ENCODE data around the gene CHKB.
A peak's percentile ranks its signal among the peaks of the same experiment; 100 is the strongest.
"Not testable (repeated sequence)": the region's sequence is repeated elsewhere in the genome, so short reads cannot be mapped to it uniquely, and the experiment has no call there.

The CHKB gene

DNA sequence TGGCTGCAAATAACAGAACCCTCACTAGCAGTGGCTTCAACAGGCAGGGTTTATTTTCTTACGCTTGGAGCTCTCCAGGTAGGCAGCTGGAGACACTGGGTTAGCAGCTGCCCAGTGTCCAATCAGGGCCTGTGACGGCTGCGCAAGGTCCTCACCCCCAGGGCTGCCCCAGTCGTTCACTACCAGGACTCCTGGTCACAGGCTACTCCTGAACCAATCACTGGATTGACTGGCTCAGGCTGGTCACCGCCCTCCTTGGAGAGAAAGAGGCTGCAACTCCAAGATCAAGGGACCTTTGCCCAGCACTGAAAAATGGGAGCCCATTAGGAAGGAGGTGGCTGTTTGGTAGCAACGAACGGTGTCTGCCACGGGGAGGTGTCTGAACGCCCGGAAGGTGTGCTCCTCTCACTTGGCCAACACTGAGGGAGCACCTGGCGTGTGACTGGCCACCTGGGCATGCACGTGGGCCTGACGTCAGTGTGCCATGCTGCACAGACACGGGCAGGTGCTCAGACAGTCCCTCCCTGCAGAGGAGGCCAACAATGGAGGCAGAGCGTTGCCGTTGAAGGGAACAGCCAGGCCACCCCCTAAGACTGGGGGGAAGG is 40.2 kb upstream of the CHKB start:
- DNase-seq: no peak
- TF ChIP-seq CTCF (IDR thresholded peaks at IDR 0.05; ENCODE audit: low read depth, low read length): no peak
- H3K27me3 ChIP-seq (ENCODE audit: insufficient read depth, low read depth, severe bottlenecking): no peaks in the 10 kb centered on the region
- H3K9me3 ChIP-seq (ENCODE audit: severe bottlenecking): no peaks in the 10 kb centered on the region
- H3K27ac ChIP-seq: no peak overlapping the region
- H3K36me3 ChIP-seq: peaks cover 2% of the 10 kb centered on the region; the same call in 1 of the 2 replicates
- no peak overlapping the region for H3K4me3 ChIP-seq (ENCODE audit: low read depth, low read length)

- no peaks in the 10 kb centered on the region for H3K27me3 ChIP-seq (ENCODE audit: insufficient read depth, low read depth, severe bottlenecking)
- no peak for TF ChIP-seq CTCF (IDR thresholded peaks at IDR 0.05; ENCODE audit: low read depth, low read length)
- no peak overlapping the region for H3K27ac ChIP-seq
- H3K9me3 ChIP-seq (ENCODE audit: severe bottlenecking): no peaks in the 10 kb centered on the region
- H3K4me3 ChIP-seq (ENCODE audit: low read depth, low read length): no peak overlapping the region
- H3K36me3 ChIP-seq: peaks cover 2% of the 10 kb centered on the region; the same call in 1 of the 2 replicates
- DNase-seq: no peak
These were observed 39.5 kb upstream of the CHKB start for GRCh38 chr22:50621948-50622722.

GRCh38 chr22:50621356-50621880 is 38.8 kb upstream of the CHKB start:
- Histone ChIP-seq H3K4me3 (ENCODE audit: low read depth, low read length) (no peak overlapping the region), H3K36me3 (peaks cover 2% of the 10 kb centered on the region; the same call in 1 of the 2 replicates), H3K27ac (no peak overlapping the region), H3K27me3 (ENCODE audit: insufficient read depth, low read depth, severe bottlenecking) (no peaks in the 10 kb centered on the region), H3K9me3 (ENCODE audit: severe bottlenecking) (no peaks in the 10 kb centered on the region)
- TF ChIP-seq CTCF (IDR thresholded peaks at IDR 0.05; ENCODE audit: low read depth, low read length): no peak
- DNase-seq: no peak

DNA sequence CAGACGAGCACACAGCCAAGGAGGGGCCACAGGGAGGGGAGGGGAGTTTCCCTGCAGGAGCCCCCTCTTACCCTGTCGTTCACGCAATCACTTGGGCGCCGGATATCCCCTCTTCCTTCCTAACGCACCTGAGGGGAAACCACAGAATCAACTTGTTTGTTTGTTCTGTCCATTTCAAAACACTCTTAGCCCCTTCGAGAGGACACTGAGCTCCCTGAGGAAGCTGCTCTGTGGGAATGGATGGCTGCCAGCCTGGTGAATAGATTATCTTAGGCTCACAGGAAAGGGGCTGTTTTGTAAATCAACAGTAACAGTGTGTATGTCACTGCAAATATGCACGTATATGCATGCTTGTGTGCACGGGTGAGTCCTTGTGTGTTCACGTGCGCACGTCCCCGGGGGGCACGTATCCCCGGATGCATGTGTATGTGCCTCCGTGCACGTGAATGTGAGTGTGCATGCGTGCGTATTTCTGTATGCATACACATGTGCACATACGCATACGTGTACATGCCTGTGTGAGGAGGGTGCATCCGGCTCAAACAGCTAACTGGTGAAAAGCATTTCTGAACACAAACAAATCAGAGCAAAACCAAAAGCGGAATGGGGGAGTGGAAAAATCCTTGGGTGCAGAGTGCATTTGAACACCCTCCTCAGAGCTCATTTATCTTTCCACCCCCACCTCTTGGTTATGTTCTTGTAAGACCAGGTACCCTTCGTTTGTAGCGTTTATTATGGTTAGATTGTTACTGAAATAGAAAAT is 38.1 kb upstream of the CHKB start:
- no peak overlapping the region for H3K27ac ChIP-seq
- peak overlapping the region; percentile 53 for H3K4me3 ChIP-seq (ENCODE audit: low read depth, low read length)
- peaks cover 2% of the 10 kb centered on the region; the same call in 1 of the 2 replicates for H3K36me3 ChIP-seq
- DNase-seq: peak; percentile 85
- H3K27me3 ChIP-seq (ENCODE audit: insufficient read depth, low read depth, severe bottlenecking): no peaks in the 10 kb centered on the region
- no peaks in the 10 kb centered on the region for H3K9me3 ChIP-seq (ENCODE audit: severe bottlenecking)
- TF ChIP-seq CTCF (IDR thresholded peaks at IDR 0.05; ENCODE audit: low read depth, low read length): peak; percentile 65; the same call in 1 of the 2 replicates

DNA sequence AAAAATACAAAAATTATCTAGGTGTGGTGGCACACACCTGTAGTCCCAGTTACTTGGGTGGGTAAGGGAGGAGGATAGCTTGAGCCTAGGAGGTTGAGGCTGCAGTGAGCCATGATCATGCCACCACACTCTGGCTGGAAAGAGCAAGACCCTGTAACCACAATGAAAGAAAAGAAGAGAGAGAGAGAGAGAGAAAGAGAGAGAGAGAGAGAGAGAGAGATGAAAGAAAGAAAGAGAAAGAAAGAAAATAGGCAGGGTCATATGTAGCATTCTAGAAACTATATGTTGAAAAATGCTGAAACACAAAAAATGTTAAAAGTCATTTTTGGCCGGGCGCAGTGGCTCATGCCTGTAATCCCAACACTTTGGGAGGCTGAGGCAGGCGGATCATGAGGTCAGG is 31.6 kb upstream of the CHKB start:
- DNase-seq; H3K27me3 ChIP-seq (ENCODE audit: insufficient read depth, low read depth, severe bottlenecking); H3K4me3 ChIP-seq (ENCODE audit: low read depth, low read length); H3K27ac ChIP-seq; H3K9me3 ChIP-seq (ENCODE audit: severe bottlenecking): not testable (repeated sequence)
- peaks cover 15% of the 10 kb centered on the region for H3K36me3 ChIP-seq

Measured in WERI-Rb-1 (cell line).